ENCODE data around the gene DKC1.

DKC1 gene

GRCh38 chrX:154775419-154776349, 13.0 kb downstream of the DKC1 start:
- no peak for TF ChIP-seq POLR2AphosphoS5 (IDR thresholded peaks at IDR 0.05; ENCODE audit: borderline replicate concordance, low read depth, low read length)
- TF ChIP-seq EZH2 (IDR thresholded peaks at IDR 0.05): no peak
- no peak for TF ChIP-seq FOXP2 (optimal IDR thresholded peaks at IDR 0.05; ENCODE audit: control extremely low read depth, extremely low read length, insufficient read depth)
- Histone ChIP-seq H3K27ac (no peak overlapping the region), H3K9me3 (ENCODE audit: low read depth, low read length) (no peaks in the 10 kb centered on the region), H3K9ac (ENCODE audit: insufficient read length) (no peak overlapping the region), H3K4me3 (no peak overlapping the region), H3K36me3 (ENCODE audit: insufficient read depth, low read length) (peaks cover 68% of the 10 kb centered on the region)
- DNase-seq (ENCODE audit: low read depth, low spot score): no peak

- no peak for DNase-seq (ENCODE audit: low read depth, low spot score)
Observed at GRCh38 chrX:154776753-154777152, 14.1 kb downstream of the DKC1 start.

GRCh38 chrX:154779261-154779660, 16.6 kb downstream of the DKC1 start:
- H3K4me3 ChIP-seq: no peak overlapping the region
- no peak for DNase-seq (ENCODE audit: low read depth, low spot score)
- TF ChIP-seq FOXP2 (optimal IDR thresholded peaks at IDR 0.05; ENCODE audit: control extremely low read depth, extremely low read length, insufficient read depth) (no peak), EZH2 (IDR thresholded peaks at IDR 0.05) (no peak), POLR2AphosphoS5 (IDR thresholded peaks at IDR 0.05; ENCODE audit: borderline replicate concordance, low read depth, low read length) (no peak; the same call in 1 of the 2 replicates)
- no peaks in the 10 kb centered on the region for H3K9me3 ChIP-seq (ENCODE audit: low read depth, low read length)
- no peak overlapping the region for H3K27ac ChIP-seq
- H3K36me3 ChIP-seq (ENCODE audit: insufficient read depth, low read length): peaks cover 39% of the 10 kb centered on the region
- H3K9ac ChIP-seq (ENCODE audit: insufficient read length): no peak overlapping the region

More at GRCh38 chrX:154776753-154777152, 14.1 kb downstream of the DKC1 start:
- TF ChIP-seq EZH2 (IDR thresholded peaks at IDR 0.05): no peak
- TF ChIP-seq FOXP2 (optimal IDR thresholded peaks at IDR 0.05; ENCODE audit: control extremely low read depth, extremely low read length, insufficient read depth): no peak
- TF ChIP-seq POLR2AphosphoS5 (IDR thresholded peaks at IDR 0.05; ENCODE audit: borderline replicate concordance, low read depth, low read length): no peak
- no peak overlapping the region for H3K9ac ChIP-seq (ENCODE audit: insufficient read length)
- H3K9me3 ChIP-seq (ENCODE audit: low read depth, low read length): no peaks in the 10 kb centered on the region
- H3K27ac ChIP-seq: no peak overlapping the region
- H3K4me3 ChIP-seq: no peak overlapping the region
- peaks cover 57% of the 10 kb centered on the region for H3K36me3 ChIP-seq (ENCODE audit: insufficient read depth, low read length)

- Histone ChIP-seq H3K9ac (ENCODE audit: insufficient read length) (no peak overlapping the region), H3K4me3 (no peak overlapping the region), H3K36me3 (ENCODE audit: insufficient read depth, low read length) (peaks cover 22% of the 10 kb centered on the region), H3K27ac (no peak overlapping the region), H3K9me3 (ENCODE audit: low read depth, low read length) (no peaks in the 10 kb centered on the region)
- TF ChIP-seq POLR2AphosphoS5 (IDR thresholded peaks at IDR 0.05; ENCODE audit: borderline replicate concordance, low read depth, low read length) (no peak), EZH2 (IDR thresholded peaks at IDR 0.05) (no peak), FOXP2 (optimal IDR thresholded peaks at IDR 0.05; ENCODE audit: control extremely low read depth, extremely low read length, insufficient read depth) (no peak)
- no peak for DNase-seq (ENCODE audit: low read depth, low spot score)
Observed at GRCh38 chrX:154780968-154781367, 18.3 kb downstream of the DKC1 start.

- no peak overlapping the region for H3K4me3 ChIP-seq
- no peaks in the 10 kb centered on the region for H3K9me3 ChIP-seq (ENCODE audit: low read depth, low read length)
- no peak overlapping the region for H3K9ac ChIP-seq (ENCODE audit: insufficient read length)
- H3K27ac ChIP-seq: no peak overlapping the region
- H3K36me3 ChIP-seq (ENCODE audit: insufficient read depth, low read length): no peaks in the 10 kb centered on the region
- TF ChIP-seq FOXP2 (optimal IDR thresholded peaks at IDR 0.05; ENCODE audit: control extremely low read depth, extremely low read length, insufficient read depth) (no peak), EZH2 (IDR thresholded peaks at IDR 0.05) (no peak), POLR2AphosphoS5 (IDR thresholded peaks at IDR 0.05; ENCODE audit: borderline replicate concordance, low read depth, low read length) (no peak)
- DNase-seq (ENCODE audit: low read depth, low spot score): no peak
Observed at GRCh38 chrX:154784149-154784995, 21.7 kb downstream of the DKC1 start.

GRCh38 chrX:154785716-154786115, 23.1 kb downstream of the DKC1 start:
- no peak for DNase-seq (ENCODE audit: low read depth, low spot score)
- Histone ChIP-seq H3K9me3 (ENCODE audit: low read depth, low read length) (no peaks in the 10 kb centered on the region), H3K4me3 (no peak overlapping the region), H3K9ac (ENCODE audit: insufficient read length) (no peak overlapping the region), H3K27ac (no peak overlapping the region), H3K36me3 (ENCODE audit: insufficient read depth, low read length) (no peaks in the 10 kb centered on the region)
- TF ChIP-seq EZH2 (IDR thresholded peaks at IDR 0.05) (no peak), POLR2AphosphoS5 (IDR thresholded peaks at IDR 0.05; ENCODE audit: borderline replicate concordance, low read depth, low read length) (no peak), FOXP2 (optimal IDR thresholded peaks at IDR 0.05; ENCODE audit: control extremely low read depth, extremely low read length, insufficient read depth) (no peak)

- no peak for DNase-seq (ENCODE audit: low read depth, low spot score)
- no peaks in the 10 kb centered on the region for H3K9me3 ChIP-seq (ENCODE audit: low read depth, low read length)
- H3K4me3 ChIP-seq: no peak overlapping the region
- no peak overlapping the region for H3K27ac ChIP-seq
- no peaks in the 10 kb centered on the region for H3K36me3 ChIP-seq (ENCODE audit: insufficient read depth, low read length)
- no peak for TF ChIP-seq FOXP2 (optimal IDR thresholded peaks at IDR 0.05; ENCODE audit: control extremely low read depth, extremely low read length, insufficient read depth)
- no peak for TF ChIP-seq EZH2 (IDR thresholded peaks at IDR 0.05)
- no peak for TF ChIP-seq POLR2AphosphoS5 (IDR thresholded peaks at IDR 0.05; ENCODE audit: borderline replicate concordance, low read depth, low read length)
- H3K9ac ChIP-seq (ENCODE audit: insufficient read length): no peak overlapping the region
Observed at GRCh38 chrX:154791467-154791866, 28.8 kb downstream of the DKC1 start.

GRCh38 chrX:154791939-154792338, 29.3 kb downstream of the DKC1 start:
- no peak overlapping the region for H3K4me3 ChIP-seq
- H3K27ac ChIP-seq: no peak overlapping the region
- H3K36me3 ChIP-seq (ENCODE audit: insufficient read depth, low read length): no peaks in the 10 kb centered on the region
- H3K9ac ChIP-seq (ENCODE audit: insufficient read length): no peak overlapping the region
- H3K9me3 ChIP-seq (ENCODE audit: low read depth, low read length): no peaks in the 10 kb centered on the region
- TF ChIP-seq EZH2 (IDR thresholded peaks at IDR 0.05) (no peak), POLR2AphosphoS5 (IDR thresholded peaks at IDR 0.05; ENCODE audit: borderline replicate concordance, low read depth, low read length) (no peak), FOXP2 (optimal IDR thresholded peaks at IDR 0.05; ENCODE audit: control extremely low read depth, extremely low read length, insufficient read depth) (no peak)
- DNase-seq (ENCODE audit: low read depth, low spot score): no peak

Data from SK-N-MC (cell line).